ENCODE data around the gene CERS6. TPM values are rescaled to one million over a fixed set of nuclear protein-coding genes. Genes with fewer than 3 reads are reported as not detected.

The CERS6 gene
- polyA plus RNA-seq, 3 donors = 7.6 to 17.7 (median 15.6) TPM

- H3K9me3 ChIP-seq (replicated peaks in 1 of 2; ENCODE audit: control insufficient read depth in 1 of 2, insufficient read depth in 1 of 2, low read length in 2 of 2) = no peaks in the 10 kb centered on the region
- intact Hi-C loops (cut with micrococcal nuclease) = no loop called here
- H3K4me1 Mint-ChIP-seq = peaks cover 53% of the 10 kb centered on the region
- H2AFZ ChIP-seq (ENCODE audit: insufficient read depth, low read depth, low read length, poor library complexity, severe bottlenecking) = no peak overlapping the region
- no peak overlapping the region for H3K27ac ChIP-seq (ENCODE audit: low read depth in 1 of 2, low read length in 2 of 2)
- peaks cover 0 to 3% (median 0%) of the 10 kb centered on the region in 7 donors for H3K9me3 Mint-ChIP-seq
- no peak for TF ChIP-seq CTCF (IDR thresholded peaks at IDR 0.05)
- H3K36me3 ChIP-seq (replicated peaks in 1 of 2; ENCODE audit: control insufficient read depth in 1 of 2, insufficient read depth in 2 of 2, low read length in 2 of 2) = no peaks in the 10 kb centered on the region
- no peak overlapping the region for H3K4me3 Mint-ChIP-seq
- peaks cover 100% of the 10 kb centered on the region for H3K79me2 ChIP-seq (ENCODE audit: insufficient read depth, low read length)
- H3K4me1 ChIP-seq (ENCODE audit: control insufficient read depth in 1 of 2, insufficient read depth in 2 of 2, low read length in 2 of 2) = peaks cover 16 to 22% of the 10 kb centered on the region in 2 donors
- DNase-seq = no peak
- H3K27me3 Mint-ChIP-seq (ENCODE audit: low read depth in 3 of 3) = no peaks in the 10 kb centered on the region
- peak overlapping the region in 1 of 7 donors; percentile 27 for H3K27ac Mint-ChIP-seq
- peaks cover 76% of the 10 kb centered on the region for H4K20me1 ChIP-seq (ENCODE audit: insufficient read depth, low read length)
- H3K9ac ChIP-seq (ENCODE audit: insufficient read depth, low read length, poor library complexity, severe bottlenecking) = no peak overlapping the region
- no peak overlapping the region for H3K4me2 ChIP-seq (replicated peaks; ENCODE audit: extremely low read depth, low read length, poor library complexity, severe bottlenecking)
- H3K4me3 ChIP-seq (replicated peaks in 1 of 3; ENCODE audit: low read depth in 2 of 3, low read length in 3 of 3) = no peak overlapping the region
- H3K27me3 ChIP-seq (ENCODE audit: control insufficient read depth in 2 of 2, insufficient read depth in 2 of 2, low read length in 2 of 2) = no peaks in the 10 kb centered on the region
- no peaks in the 10 kb centered on the region for H3K36me3 Mint-ChIP-seq
- WGBS (ENCODE audit: insufficient coverage) = 60% methylated on average over 1 of the region's 2 CpGs
These were observed 67.9 kb downstream of the CERS6 start for GRCh38 chr2:168524005-168524404.

- Histone ChIP-seq H2AFZ (ENCODE audit: insufficient read depth, low read depth, low read length, poor library complexity, severe bottlenecking) (no peak overlapping the region), H3K27me3 (ENCODE audit: control insufficient read depth in 2 of 2, insufficient read depth in 2 of 2, low read length in 2 of 2) (no peaks in the 10 kb centered on the region), H3K36me3 (replicated peaks in 1 of 2; ENCODE audit: control insufficient read depth in 1 of 2, insufficient read depth in 2 of 2, low read length in 2 of 2) (no peaks in the 10 kb centered on the region), H3K9me3 (replicated peaks in 1 of 2; ENCODE audit: control insufficient read depth in 1 of 2, insufficient read depth in 1 of 2, low read length in 2 of 2) (no peaks in the 10 kb centered on the region), H3K4me1 (ENCODE audit: control insufficient read depth in 1 of 2, insufficient read depth in 2 of 2, low read length in 2 of 2) (peaks cover 26 to 32% of the 10 kb centered on the region in 2 donors), H4K20me1 (ENCODE audit: insufficient read depth, low read length) (peaks cover 71% of the 10 kb centered on the region), H3K79me2 (ENCODE audit: insufficient read depth, low read length) (peaks cover 100% of the 10 kb centered on the region), H3K27ac (ENCODE audit: low read depth in 1 of 2, low read length in 2 of 2) (no peak overlapping the region), H3K9ac (ENCODE audit: insufficient read depth, low read length, poor library complexity, severe bottlenecking) (no peak overlapping the region), H3K4me3 (replicated peaks in 1 of 3; ENCODE audit: low read depth in 2 of 3, low read length in 3 of 3) (no peak overlapping the region), H3K4me2 (replicated peaks; ENCODE audit: extremely low read depth, low read length, poor library complexity, severe bottlenecking) (no peak overlapping the region)
- H3K9me3 Mint-ChIP-seq = peaks cover 0 to 3% (median 0%) of the 10 kb centered on the region in 7 donors
- H3K36me3 Mint-ChIP-seq = no peaks in the 10 kb centered on the region
- no peak for TF ChIP-seq CTCF (IDR thresholded peaks at IDR 0.05)
- H3K27ac Mint-ChIP-seq = no peak overlapping the region
- no peak for DNase-seq
- no peak overlapping the region for H3K4me3 Mint-ChIP-seq
- H3K27me3 Mint-ChIP-seq (ENCODE audit: low read depth in 3 of 3) = no peaks in the 10 kb centered on the region
- WGBS (ENCODE audit: insufficient coverage) = 100% methylated on average over 3 of the region's 3 CpGs
- peaks cover 63% of the 10 kb centered on the region for H3K4me1 Mint-ChIP-seq
- intact Hi-C loops (cut with micrococcal nuclease) = no loop called here
These were observed 68.9 kb downstream of the CERS6 start for GRCh38 chr2:168525020-168525419.
